Ovary (tissue), 3 donors: ENCODE measurements around the gene AMPD2.

Experiments
- POLR2A ChIP-seq: fragments of 450-650 bp; IDR thresholded peaks from one replicate; pipeline ENCODE4 v1.6.1; 2017; ENCODE audit warnings: antibody characterized with exemption, mild to moderate bottlenecking, moderate library complexity
- TF ChIP-seq, protein P1 (sequence below), 3 donors: fragments of 450-650 bp in 2 of 3; fragments of 200-600 bp in 1 of 3; IDR thresholded peaks; one replicate each; pipeline versions ENCODE4 v1.5.1 to v1.8.0; 2016 to 2022; ENCODE audit warnings: antibody characterized with exemption in 3 of 3, mild to moderate bottlenecking in 1 of 3
- donor health status: DM: no; HTN: no; CAD: no.

DNA sequence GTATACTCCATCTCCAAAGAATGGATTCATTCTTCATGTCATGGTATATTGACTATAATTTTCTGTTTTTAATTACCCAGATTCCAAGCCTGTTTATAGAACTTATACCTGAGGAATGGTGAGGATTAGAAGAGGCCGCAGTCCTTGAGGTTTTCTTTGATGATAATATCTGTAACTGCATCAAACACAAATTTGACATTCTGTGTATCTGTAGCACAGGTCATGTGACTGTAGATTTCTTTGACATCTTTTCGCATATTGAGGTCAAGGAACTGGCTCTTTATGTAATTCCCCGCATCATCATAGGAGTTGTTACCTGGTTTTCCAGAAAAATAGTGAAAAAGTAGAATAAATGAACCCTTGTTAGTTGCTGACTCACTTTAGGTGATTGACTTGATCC lies 16.4 kb upstream of the AMPD2 start:
- TF ChIP-seq, protein P1, sequence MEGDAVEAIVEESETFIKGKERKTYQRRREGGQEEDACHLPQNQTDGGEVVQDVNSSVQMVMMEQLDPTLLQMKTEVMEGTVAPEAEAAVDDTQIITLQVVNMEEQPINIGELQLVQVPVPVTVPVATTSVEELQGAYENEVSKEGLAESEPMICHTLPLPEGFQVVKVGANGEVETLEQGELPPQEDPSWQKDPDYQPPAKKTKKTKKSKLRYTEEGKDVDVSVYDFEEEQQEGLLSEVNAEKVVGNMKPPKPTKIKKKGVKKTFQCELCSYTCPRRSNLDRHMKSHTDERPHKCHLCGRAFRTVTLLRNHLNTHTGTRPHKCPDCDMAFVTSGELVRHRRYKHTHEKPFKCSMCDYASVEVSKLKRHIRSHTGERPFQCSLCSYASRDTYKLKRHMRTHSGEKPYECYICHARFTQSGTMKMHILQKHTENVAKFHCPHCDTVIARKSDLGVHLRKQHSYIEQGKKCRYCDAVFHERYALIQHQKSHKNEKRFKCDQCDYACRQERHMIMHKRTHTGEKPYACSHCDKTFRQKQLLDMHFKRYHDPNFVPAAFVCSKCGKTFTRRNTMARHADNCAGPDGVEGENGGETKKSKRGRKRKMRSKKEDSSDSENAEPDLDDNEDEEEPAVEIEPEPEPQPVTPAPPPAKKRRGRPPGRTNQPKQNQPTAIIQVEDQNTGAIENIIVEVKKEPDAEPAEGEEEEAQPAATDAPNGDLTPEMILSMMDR (IDR thresholded peaks at IDR 0.05), result no peak
- no peak for TF ChIP-seq POLR2A
